Tibial nerve (tissue), 4 donors: ENCODE measurements around the gene SMIM27. TPM values are rescaled to one million over a fixed set of nuclear protein-coding genes. Genes with fewer than 3 reads are reported as not detected.

Experiments
- DNase-seq, 2 donors: peaks; one replicate each; pipeline ENCODE4 v3.0.0-alpha.2; 2019; ENCODE audit warnings: low spot score in 2 of 2
- H3K27ac ChIP-seq, 4 donors: fragments of 200-600 bp; sonication (generic) in 3 of 4; one replicate each; pipeline ENCODE4 v1.5.1; 2017 to 2019; ENCODE audit warnings: mild to moderate bottlenecking in 1 of 4
- H3K27me3 ChIP-seq, 2 donors: fragments of 200-600 bp; sonication (generic) in 1 of 2; one replicate each; pipeline versions ENCODE4 v1.5.1 to v1.6.0; 2017 to 2019
- H3K36me3 ChIP-seq, 3 donors: fragments of 200-600 bp; sonication (generic); one replicate each; pipeline ENCODE4 v1.5.1; 2018 to 2019
- H3K4me1 ChIP-seq, 4 donors: fragments of 200-600 bp; sonication (generic) in 3 of 4; one replicate each; pipeline ENCODE4 v1.5.1; 2017 to 2019
- H3K4me3 ChIP-seq, 4 donors: fragments of 200-600 bp; sonication (generic) in 3 of 4; one replicate each; pipeline ENCODE4 v1.5.1; 2017 to 2019; ENCODE audit warnings: mild to moderate bottlenecking in 1 of 4, moderate library complexity in 1 of 4
- H3K9me3 ChIP-seq, 4 donors: fragments of 200-600 bp; sonication (generic) in 3 of 4; one replicate each; pipeline ENCODE4 v1.5.1; 2017 to 2019
- EP300 ChIP-seq, 2 donors: sonication (generic); formaldehyde crosslinking; IDR thresholded peaks; one replicate each; pipeline ENCODE4 v1.6.1; 2017; ENCODE audit warnings: antibody characterized with exemption in 2 of 2, mild to moderate bottlenecking in 1 of 2
- POLR2A ChIP-seq, 2 donors: fragments of 450-650 bp; IDR thresholded peaks; one replicate each; pipeline ENCODE4 v1.6.1; 2017; ENCODE audit warnings: antibody characterized with exemption in 2 of 2, mild to moderate bottlenecking in 2 of 2, moderate library complexity in 2 of 2
- WGBS, 2 donors: methylation state at CpG; one replicate each; pipeline ENCODE4 v1.1.5; 2018; 5-methylcytosine and 5-hydroxymethylcytosine counted together
- total RNA-seq, 4 donors: library from RNA; depleted of rRNA; stranded (reverse); fragments of >200 nt; gene quantifications; one replicate each; pipeline ENCODE4 v1.1.0, GENCODE V29; 2016
- TF ChIP-seq, protein P1 (sequence below), 5 experiments: fragments of 200-600 bp in 3 of 5; fragments of 450-650 bp in 2 of 5; sonication (generic) in 3 of 5; IDR thresholded peaks; one replicate each; pipeline ENCODE4 v1.5.1; 2016 to 2019; ENCODE audit warnings: antibody characterized with exemption in 5 of 5, mild to moderate bottlenecking in 3 of 5, moderate library complexity in 2 of 5

Gene SMIM27
- total RNA-seq, 4 donors from 2014 or later = 5.3 to 18.1 (median 6.8) TPM

DNA sequence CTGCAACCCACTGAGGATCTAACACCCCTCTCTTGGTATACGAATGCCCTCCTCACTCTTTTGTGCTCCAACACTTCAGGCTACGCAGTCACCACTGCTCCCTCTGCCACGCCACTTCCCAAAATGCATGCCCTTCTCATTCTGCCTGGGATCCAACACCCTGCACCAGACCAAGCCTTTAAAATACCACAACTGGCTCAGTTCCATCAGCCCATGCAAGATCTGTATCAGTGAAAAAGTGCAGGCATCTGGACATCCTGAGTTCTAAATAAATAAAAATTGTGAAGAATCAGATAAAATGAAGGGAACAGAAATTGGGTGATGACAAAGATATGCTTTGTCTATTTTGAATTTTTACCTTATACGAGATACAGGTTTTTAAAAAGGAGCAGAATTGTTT is 18.1 kb downstream of the SMIM27 start:
- Histone ChIP-seq H3K36me3 (peaks cover 0 to 48% (median 0%) of the 10 kb centered on the region in 3 donors), H3K27ac (no peak overlapping the region), H3K4me3 (no peak overlapping the region), H3K9me3 (no peaks in the 10 kb centered on the region), H3K4me1 (peaks cover 0 to 34% (median 12%) of the 10 kb centered on the region in 4 donors), H3K27me3 (no peaks in the 10 kb centered on the region)
- WGBS, 2 donors = 85 to 86% methylated on average over 4 of the region's 4 CpGs
- TF ChIP-seq POLR2A (IDR thresholded peaks at IDR 0.05) (no peak), EP300 (IDR thresholded peaks at IDR 0.05) (no peak)
- TF ChIP-seq, protein P1, sequence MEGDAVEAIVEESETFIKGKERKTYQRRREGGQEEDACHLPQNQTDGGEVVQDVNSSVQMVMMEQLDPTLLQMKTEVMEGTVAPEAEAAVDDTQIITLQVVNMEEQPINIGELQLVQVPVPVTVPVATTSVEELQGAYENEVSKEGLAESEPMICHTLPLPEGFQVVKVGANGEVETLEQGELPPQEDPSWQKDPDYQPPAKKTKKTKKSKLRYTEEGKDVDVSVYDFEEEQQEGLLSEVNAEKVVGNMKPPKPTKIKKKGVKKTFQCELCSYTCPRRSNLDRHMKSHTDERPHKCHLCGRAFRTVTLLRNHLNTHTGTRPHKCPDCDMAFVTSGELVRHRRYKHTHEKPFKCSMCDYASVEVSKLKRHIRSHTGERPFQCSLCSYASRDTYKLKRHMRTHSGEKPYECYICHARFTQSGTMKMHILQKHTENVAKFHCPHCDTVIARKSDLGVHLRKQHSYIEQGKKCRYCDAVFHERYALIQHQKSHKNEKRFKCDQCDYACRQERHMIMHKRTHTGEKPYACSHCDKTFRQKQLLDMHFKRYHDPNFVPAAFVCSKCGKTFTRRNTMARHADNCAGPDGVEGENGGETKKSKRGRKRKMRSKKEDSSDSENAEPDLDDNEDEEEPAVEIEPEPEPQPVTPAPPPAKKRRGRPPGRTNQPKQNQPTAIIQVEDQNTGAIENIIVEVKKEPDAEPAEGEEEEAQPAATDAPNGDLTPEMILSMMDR (IDR thresholded peaks at IDR 0.05) = no peak
- no peak for DNase-seq

DNA sequence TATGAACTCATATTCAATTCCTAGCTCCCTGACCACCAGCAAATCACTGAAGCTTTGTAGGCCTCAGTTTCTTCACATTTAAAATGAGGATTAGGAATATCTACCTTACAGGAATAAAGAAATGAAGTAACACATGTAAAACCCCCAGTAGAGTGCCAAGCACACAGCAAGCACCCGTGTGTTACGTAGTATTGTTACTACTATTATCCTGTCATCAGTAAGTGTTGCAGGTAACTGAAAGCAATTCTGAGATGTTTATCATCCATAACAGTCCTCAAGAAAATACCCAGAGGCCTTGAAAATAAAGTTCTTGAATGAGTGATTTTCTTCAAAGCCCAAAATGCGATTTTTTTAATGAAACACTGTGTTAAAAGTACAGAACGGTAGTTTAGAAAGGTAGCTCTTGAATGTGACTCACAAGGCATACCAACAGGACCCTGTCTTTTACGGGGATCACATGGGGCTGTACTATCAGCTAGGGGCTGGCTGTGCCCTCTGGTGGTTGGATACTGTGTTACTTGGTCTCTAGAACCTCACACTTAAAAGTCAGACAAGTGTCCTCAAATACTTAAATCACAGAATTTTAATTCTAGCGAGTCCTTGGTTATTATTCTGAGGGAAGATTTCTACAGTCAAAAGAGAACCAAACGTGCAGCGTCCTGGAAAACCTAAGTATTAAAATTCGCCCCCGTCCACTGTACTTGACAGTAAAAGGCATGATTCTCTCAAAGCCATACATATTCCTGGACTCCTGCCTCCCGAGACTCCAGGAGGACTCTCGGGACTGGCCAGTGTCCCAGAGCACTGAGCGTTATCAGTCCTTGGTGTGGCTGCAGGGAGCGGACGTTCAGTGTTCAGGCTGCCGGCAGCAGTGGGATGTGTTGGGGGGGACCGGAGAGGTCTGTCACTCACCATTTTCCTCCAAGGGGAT is 20.1 kb downstream of the SMIM27 start:
- H3K27ac ChIP-seq = peak overlapping the region; percentile 88 to 97 (median 92)
- H3K4me1 ChIP-seq = peaks cover 0 to 34% (median 12%) of the 10 kb centered on the region in 4 donors
- peaks cover 0 to 28% (median 0%) of the 10 kb centered on the region in 3 donors for H3K36me3 ChIP-seq
- H3K9me3 ChIP-seq = no peaks in the 10 kb centered on the region
- peak in 1 of 2 donors; percentile 65 for DNase-seq
- no peak for TF ChIP-seq POLR2A (IDR thresholded peaks at IDR 0.05)
- TF ChIP-seq EP300 (IDR thresholded peaks at IDR 0.05) = no peak
- TF ChIP-seq, protein P1 (IDR thresholded peaks at IDR 0.05) = peak; percentile 43 to 67 (median 49)
- H3K27me3 ChIP-seq = no peaks in the 10 kb centered on the region
- WGBS, 2 donors = 2 to 3% methylated on average over 17 of the region's 17 CpGs
- peak overlapping the region; percentile 63 to 94 (median 77) for H3K4me3 ChIP-seq

DNA sequence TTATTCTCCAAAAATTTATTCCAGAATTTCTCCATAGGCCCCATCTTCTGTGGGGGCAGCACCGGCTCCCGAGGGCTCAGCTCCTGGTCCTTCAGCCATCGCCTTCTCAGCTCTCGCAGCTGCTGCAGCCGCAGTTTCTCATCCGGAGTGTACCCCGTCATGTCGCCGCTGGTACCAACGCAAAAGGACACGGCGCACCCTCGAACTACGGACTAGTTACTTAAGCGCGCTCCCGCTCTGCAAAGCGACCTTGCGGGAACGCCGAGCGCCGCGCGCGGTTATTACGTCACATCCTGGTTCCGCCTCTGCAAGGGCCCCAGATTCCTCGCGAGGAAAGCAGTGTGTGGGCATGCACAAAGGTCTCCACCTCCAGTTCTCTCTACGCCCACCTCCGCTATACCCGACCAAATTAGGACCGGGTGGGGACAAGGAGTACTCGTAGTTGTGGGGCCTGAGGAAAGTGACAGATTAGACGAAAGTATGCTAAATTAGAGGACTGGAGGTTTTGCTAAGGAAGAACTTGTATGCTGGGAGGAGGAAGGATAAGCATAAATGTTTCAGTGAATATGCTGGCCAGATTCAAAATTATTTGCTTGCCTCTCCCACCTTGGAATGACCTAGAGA is 20.9 kb downstream of the SMIM27 start, which contains the start of gene NDUFB6:
TSS of gene NDUFB6 (minus strand) at position 260 of the 624 bp plus-strand sequence. CDS start at position 161, 99 bp downstream.
- Histone ChIP-seq H3K4me1 (peaks cover 0 to 34% (median 12%) of the 10 kb centered on the region in 4 donors), H3K27me3 (no peaks in the 10 kb centered on the region), H3K27ac (peak within 1 kb of the TSS; percentile 88 to 97 (median 92)), H3K36me3 (peaks cover 0 to 21% (median 0%) of the 10 kb centered on the region in 3 donors), H3K4me3 (peak within 1 kb of the TSS; percentile 63 to 94 (median 77)), H3K9me3 (no peaks in the 10 kb centered on the region)
- 0 to 1% methylated on average over 24 to 35 of the region's 36 CpGs for WGBS, 2 donors
- peak; percentile 75 to 88 for DNase-seq
- TF ChIP-seq, protein P1 (IDR thresholded peaks at IDR 0.05) = no peak
- peak; percentile 45 to 77 for TF ChIP-seq POLR2A (IDR thresholded peaks at IDR 0.05)
- TF ChIP-seq EP300 (IDR thresholded peaks at IDR 0.05) = peak; percentile 62 to 94

DNA sequence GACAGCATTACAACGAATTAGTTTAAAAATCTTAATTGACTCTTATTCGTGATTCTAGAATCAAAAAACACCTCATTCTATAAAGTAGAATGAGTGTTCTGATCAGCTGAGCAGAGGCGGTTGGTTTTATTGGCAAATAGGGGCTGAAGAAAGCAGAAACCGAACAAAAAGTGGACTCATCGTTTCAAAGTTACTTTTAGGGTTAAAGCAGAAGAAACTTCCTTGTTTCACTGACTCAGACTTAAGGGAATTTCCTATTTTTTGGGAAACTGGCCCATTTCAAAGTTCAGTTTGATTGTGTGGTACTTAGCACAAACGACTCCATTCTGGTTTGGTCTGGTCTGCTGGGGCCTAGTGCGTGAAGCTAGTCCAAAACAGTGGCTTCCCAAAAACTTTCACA is 21.7 kb downstream of the SMIM27 start:
- TF ChIP-seq, protein P1 (IDR thresholded peaks at IDR 0.05) = no peak
- TF ChIP-seq EP300 (IDR thresholded peaks at IDR 0.05) (no peak), POLR2A (IDR thresholded peaks at IDR 0.05) (no peak)
- H3K27me3 ChIP-seq = no peaks in the 10 kb centered on the region
- peak overlapping the region in 1 of 4 donors; percentile 94 for H3K4me3 ChIP-seq
- H3K9me3 ChIP-seq = no peaks in the 10 kb centered on the region
- H3K4me1 ChIP-seq = peaks cover 0 to 34% (median 12%) of the 10 kb centered on the region in 4 donors
- H3K36me3 ChIP-seq = peaks cover 0 to 15% (median 0%) of the 10 kb centered on the region in 3 donors
- H3K27ac ChIP-seq = peak overlapping the region; percentile 88 to 97 (median 92)
- no peak for DNase-seq
- 58 to 67% methylated on average over 7 of the region's 7 CpGs for WGBS, 2 donors
